HepG2 (cell line): ENCODE results near the gene BMP2K. TPM values are rescaled to one million over a fixed set of nuclear protein-coding genes. Genes with fewer than 3 reads are reported as not detected.

Source experiments
- ATAC-seq: fragments of 200-7000 bp; cut with Tn5 transposase; 3 replicates; pipeline ENCODE4 v1.9.1; 2020; ENCODE audit warnings: mild to moderate bottlenecking, moderate library complexity
- BruUV-seq: library from RNA; stranded (reverse); fragments of 400-500 nt; replicated peaks from 2 replicates; lab custom pipeline; 2021; lab: Mats Ljungman, UMichigan
- CTCF ChIA-PET: fragments of 300-600 bp; formaldehyde crosslinking; extraction: SDS; loops from one replicate; lab custom pipeline; 2021; ENCODE audit warnings: low total read pairs, inconsistent platforms, low intra/inter-chr PET ratio; lab: Yijun Ruan, JAX
- POLR2A ChIA-PET: fragments of 350-600 bp; sonication (Branson Sonifier 250); formaldehyde crosslinking; loops from one replicate; lab custom pipeline; 2020; ENCODE audit warnings: antibody characterized with exemption, inconsistent platforms; lab: Yijun Ruan, JAX
- DNase-seq: peaks from one replicate; pipeline ENCODE4 v3.0.0-alpha.2; 2015; ENCODE audit warnings: low spot score
- FAIRE-seq: peaks from 3 replicates; lab custom pipeline; 2011; peaks lifted over from hg19 to GRCh38; lab: Jason Lieb, UNC
- H2AFZ ChIP-seq: one replicate; pipeline ENCODE4 v1.6.1; 2011; ENCODE audit warnings: low read length, inconsistent platforms
- H3K27ac ChIP-seq: fragments of 300-600 bp; 3 replicates; pipeline ENCODE4 v1.8.0; 2011; ENCODE audit warnings: mixed run types, mild to moderate bottlenecking, mixed read lengths, low read length, inconsistent platforms; ENCODE audit not compliant: insufficient read depth; ENCODE audit errors: extremely low read length
- H3K27me3 ChIP-seq, 2 experiments: fragments of 200-600 bp in 1 of 2; 2 replicates in 1 of 2; 3 replicates in 1 of 2; pipeline versions ENCODE4 v1.6.0 to v1.8.0; 2011; ENCODE audit warnings: low read length in 2 of 2, mild to moderate bottlenecking in 2 of 2, moderate library complexity in 2 of 2, inconsistent platforms in 1 of 2; ENCODE audit not compliant: insufficient read depth in 2 of 2, control insufficient read depth in 1 of 2
- H3K36me3 ChIP-seq, 2 experiments: fragments of 200-600 bp in 1 of 2; replicated peaks in 1 of 2; 2 replicates in 1 of 2; 3 replicates in 1 of 2; pipeline versions ENCODE4 v1.5.1 to v1.8.0; 2011; ENCODE audit warnings: low read length in 2 of 2, inconsistent platforms in 1 of 2; ENCODE audit not compliant: insufficient read depth in 2 of 2, control insufficient read depth in 1 of 2
- H3K4me1 ChIP-seq: 2 replicates; pipeline ENCODE4 v1.5.1; 2012; ENCODE audit warnings: low read length, inconsistent platforms; ENCODE audit not compliant: insufficient read depth
- H3K4me2 ChIP-seq: 2 replicates; pipeline ENCODE4 v1.6.0; 2011; ENCODE audit warnings: low read depth, low read length, inconsistent platforms
- H3K4me3 ChIP-seq, 3 experiments: fragments of 200-600 bp in 1 of 3; sonication (generic), shearing (Covaris generic) in 1 of 3; replicated peaks in 1 of 3; 2 replicates each; pipeline ENCODE4 v1.5.1; 2011 to 2016; ENCODE audit warnings: low read length in 3 of 3, inconsistent platforms in 2 of 3, low read depth in 2 of 3, mild to moderate bottlenecking in 2 of 3, control low read depth in 1 of 3, mixed read lengths in 1 of 3; ENCODE audit not compliant: insufficient read depth in 1 of 3
- H3K79me2 ChIP-seq: one replicate; pipeline ENCODE4 v1.6.1; 2011; ENCODE audit warnings: low read length, inconsistent platforms; ENCODE audit not compliant: insufficient read depth
- H3K9ac ChIP-seq: 2 replicates; pipeline ENCODE4 v1.6.0; 2011; ENCODE audit warnings: mild to moderate bottlenecking, low read depth, low read length, inconsistent platforms; ENCODE audit not compliant: insufficient read depth
- H3K9me3 ChIP-seq: 2 replicates; pipeline ENCODE4 v1.5.1; 2012; ENCODE audit warnings: mild to moderate bottlenecking, low read length
- H4K20me1 ChIP-seq: 2 replicates; pipeline ENCODE4 v1.6.0; 2011; ENCODE audit warnings: inconsistent platforms, mild to moderate bottlenecking, low read length, moderate library complexity; ENCODE audit not compliant: insufficient read depth
- CBX5 ChIP-seq: sonication (generic); formaldehyde crosslinking; IDR thresholded peaks from 2 replicates; pipeline ENCODE4 v1.4.0; 2020; ENCODE audit warnings: missing genetic modification reagents, borderline replicate concordance
- IRF2 ChIP-seq: IDR thresholded peaks from 2 replicates; pipeline ENCODE4 v1.6.1; 2018; ENCODE audit warnings: missing genetic modification reagents, missing compliant biosample characterization
- NFIC ChIP-seq: IDR thresholded peaks from 2 replicates; pipeline ENCODE4 v1.6.1; 2012; ENCODE audit warnings: mild to moderate bottlenecking, low read length, inconsistent platforms
- RAD21 ChIP-seq: fragments of 450-650 bp; formaldehyde crosslinking; IDR thresholded peaks from 2 replicates; pipeline ENCODE4 v1.5.0; 2020; ENCODE audit warnings: mild to moderate bottlenecking
- ZNF232 ChIP-seq: sonication (generic); formaldehyde crosslinking; IDR thresholded peaks from 2 replicates; pipeline ENCODE4 v1.4.0; 2020; ENCODE audit warnings: missing genetic modification reagents, borderline replicate concordance
- ZNF629 ChIP-seq: sonication (generic); formaldehyde crosslinking; conservative IDR thresholded peaks from 2 replicates; pipeline ENCODE4 v1.5.0; 2020; ENCODE audit warnings: missing genetic modification reagents
- WGBS: methylation state at CpG from one replicate; pipeline ENCODE4 v1.1.6; 2017; ENCODE audit warnings: low lambda C conversion rate; 5-methylcytosine and 5-hydroxymethylcytosine counted together
- in situ Hi-C: cut with HindIII; loops from 2 replicates; pipeline ENCODE4 v1.10.0; 2017; ENCODE audit warnings: low pct_unique_long_range_greater_than_20kb; ENCODE audit not compliant: extremely low pct_ligation_motif_present
- intact Hi-C: fragments of 100-400 bp; cut with micrococcal nuclease; formaldehyde crosslinking; loops from one replicate; pipeline ENCODE4 v1.10.0; 2022; ENCODE audit not compliant: unreplicated experiment
- polyA plus RNA-seq, 8 experiments: library from polyadenylated mRNA; depleted of rRNA in 3 of 8; stranded (reverse) in 7 of 8; unstranded in 1 of 8; fragments of >200 nt; fragmentation: Illumina TruSeq in 4 of 8; extraction: Trizol in 4 of 8; gene quantifications; 2 replicates each; pipeline versions ENCODE4 v1.2.1 to v1.2.3, GENCODE V29; 2011 to 2016; ENCODE audit warnings: low read depth in 4 of 8, missing spikeins in 1 of 8, mixed read lengths in 1 of 8; ENCODE audit not compliant: insufficient read depth in 1 of 8
- total RNA-seq, 5 experiments: library from RNA; depleted of rRNA; stranded (reverse); fragments of >200 nt; fragmentation: Illumina TruSeq; extraction: Trizol; gene quantifications; 2 replicates each; pipeline ENCODE4 v1.2.3, GENCODE V29; 2016; ENCODE audit warnings: low read depth in 1 of 5
- TF ChIP-seq, protein P1 (sequence below): IDR thresholded peaks from 2 replicates; pipeline ENCODE4 v1.4.0; 2020; ENCODE audit warnings: mild to moderate bottlenecking, missing genetic modification reagents
- TF ChIP-seq, protein P2 (sequence below): fragments of 450-650 bp; IDR thresholded peaks from 2 replicates; pipeline ENCODE4 v1.6.1; 2017
- TF ChIP-seq, protein P3 (sequence below): sonication (generic); formaldehyde crosslinking; IDR thresholded peaks from 2 replicates; pipeline ENCODE4 v1.4.0; 2020; ENCODE audit warnings: mild to moderate bottlenecking, missing genetic modification reagents, borderline replicate concordance

BMP2K gene
- total and polyA plus RNA-seq, 2 of the 13 experiments (the other 11 are each of a cell fraction or from before 2014, with no cell fraction given), result 8.6 to 15.2 TPM

DNA sequence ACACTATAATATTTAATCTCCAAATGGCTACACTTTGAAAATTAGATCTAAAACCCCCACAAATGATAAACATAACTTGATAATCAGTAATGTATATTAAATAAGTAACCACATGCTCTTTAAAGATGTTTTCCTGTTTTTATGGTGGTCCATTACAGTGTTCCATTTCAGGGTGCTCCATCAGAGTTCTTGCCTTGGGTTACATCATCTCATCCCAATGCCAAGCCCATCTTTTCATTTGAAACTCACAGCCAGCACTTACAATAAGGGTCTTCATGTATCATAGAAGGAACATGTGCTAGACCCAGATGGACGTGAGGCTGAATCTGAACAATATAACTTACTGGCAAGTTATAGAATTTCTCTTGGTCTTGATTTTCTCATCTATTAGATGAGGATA is 173.6 kb downstream of the BMP2K start:
- no peak overlapping the region for H3K4me2 ChIP-seq
- no peak overlapping the region for H3K9ac ChIP-seq
- H3K27me3 ChIP-seq, result peaks cover 0 to 10% of the 10 kb centered on the region in 2 experiments; a peak in 1 of 5 replicates
- no peak overlapping the region for H3K27ac ChIP-seq
- no peaks in the 10 kb centered on the region for H3K36me3 ChIP-seq
- ATAC-seq (no peak), DNase-seq (no peak), FAIRE-seq (no peak)
- ChIA-PET POLR2A (no interaction called here), CTCF (no interaction called here)
- in situ Hi-C loops (loop anchor here (10.0 kb wide), 1 partner anchor 1265 kb away; no protein-coding TSS in a partner anchor), intact Hi-C loops (loop anchor here (5.0 to 10.0 kb wide), 2 partner anchors 965 to 1388 kb away; partner anchors contain the start of gene CFAP299)
- no peak overlapping the region for H2AFZ ChIP-seq
- TF ChIP-seq ZNF629 (CRISPR knock-in tag) (no peak), ZNF232 (CRISPR knock-in tag) (no peak), RAD21 (CRISPR knock-in tag) (no peak), IRF2 (CRISPR knock-in tag) (no peak), NFIC (no peak), CBX5 (CRISPR knock-in tag) (no peak)
- TF ChIP-seq, protein P1, sequence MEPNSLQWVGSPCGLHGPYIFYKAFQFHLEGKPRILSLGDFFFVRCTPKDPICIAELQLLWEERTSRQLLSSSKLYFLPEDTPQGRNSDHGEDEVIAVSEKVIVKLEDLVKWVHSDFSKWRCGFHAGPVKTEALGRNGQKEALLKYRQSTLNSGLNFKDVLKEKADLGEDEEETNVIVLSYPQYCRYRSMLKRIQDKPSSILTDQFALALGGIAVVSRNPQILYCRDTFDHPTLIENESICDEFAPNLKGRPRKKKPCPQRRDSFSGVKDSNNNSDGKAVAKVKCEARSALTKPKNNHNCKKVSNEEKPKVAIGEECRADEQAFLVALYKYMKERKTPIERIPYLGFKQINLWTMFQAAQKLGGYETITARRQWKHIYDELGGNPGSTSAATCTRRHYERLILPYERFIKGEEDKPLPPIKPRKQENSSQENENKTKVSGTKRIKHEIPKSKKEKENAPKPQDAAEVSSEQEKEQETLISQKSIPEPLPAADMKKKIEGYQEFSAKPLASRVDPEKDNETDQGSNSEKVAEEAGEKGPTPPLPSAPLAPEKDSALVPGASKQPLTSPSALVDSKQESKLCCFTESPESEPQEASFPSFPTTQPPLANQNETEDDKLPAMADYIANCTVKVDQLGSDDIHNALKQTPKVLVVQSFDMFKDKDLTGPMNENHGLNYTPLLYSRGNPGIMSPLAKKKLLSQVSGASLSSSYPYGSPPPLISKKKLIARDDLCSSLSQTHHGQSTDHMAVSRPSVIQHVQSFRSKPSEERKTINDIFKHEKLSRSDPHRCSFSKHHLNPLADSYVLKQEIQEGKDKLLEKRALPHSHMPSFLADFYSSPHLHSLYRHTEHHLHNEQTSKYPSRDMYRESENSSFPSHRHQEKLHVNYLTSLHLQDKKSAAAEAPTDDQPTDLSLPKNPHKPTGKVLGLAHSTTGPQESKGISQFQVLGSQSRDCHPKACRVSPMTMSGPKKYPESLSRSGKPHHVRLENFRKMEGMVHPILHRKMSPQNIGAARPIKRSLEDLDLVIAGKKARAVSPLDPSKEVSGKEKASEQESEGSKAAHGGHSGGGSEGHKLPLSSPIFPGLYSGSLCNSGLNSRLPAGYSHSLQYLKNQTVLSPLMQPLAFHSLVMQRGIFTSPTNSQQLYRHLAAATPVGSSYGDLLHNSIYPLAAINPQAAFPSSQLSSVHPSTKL (CRISPR knock-in tag), result no peak
- TF ChIP-seq, protein P2, sequence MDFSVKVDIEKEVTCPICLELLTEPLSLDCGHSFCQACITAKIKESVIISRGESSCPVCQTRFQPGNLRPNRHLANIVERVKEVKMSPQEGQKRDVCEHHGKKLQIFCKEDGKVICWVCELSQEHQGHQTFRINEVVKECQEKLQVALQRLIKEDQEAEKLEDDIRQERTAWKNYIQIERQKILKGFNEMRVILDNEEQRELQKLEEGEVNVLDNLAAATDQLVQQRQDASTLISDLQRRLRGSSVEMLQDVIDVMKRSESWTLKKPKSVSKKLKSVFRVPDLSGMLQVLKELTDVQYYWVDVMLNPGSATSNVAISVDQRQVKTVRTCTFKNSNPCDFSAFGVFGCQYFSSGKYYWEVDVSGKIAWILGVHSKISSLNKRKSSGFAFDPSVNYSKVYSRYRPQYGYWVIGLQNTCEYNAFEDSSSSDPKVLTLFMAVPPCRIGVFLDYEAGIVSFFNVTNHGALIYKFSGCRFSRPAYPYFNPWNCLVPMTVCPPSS, result no peak
- TF ChIP-seq, protein P3, sequence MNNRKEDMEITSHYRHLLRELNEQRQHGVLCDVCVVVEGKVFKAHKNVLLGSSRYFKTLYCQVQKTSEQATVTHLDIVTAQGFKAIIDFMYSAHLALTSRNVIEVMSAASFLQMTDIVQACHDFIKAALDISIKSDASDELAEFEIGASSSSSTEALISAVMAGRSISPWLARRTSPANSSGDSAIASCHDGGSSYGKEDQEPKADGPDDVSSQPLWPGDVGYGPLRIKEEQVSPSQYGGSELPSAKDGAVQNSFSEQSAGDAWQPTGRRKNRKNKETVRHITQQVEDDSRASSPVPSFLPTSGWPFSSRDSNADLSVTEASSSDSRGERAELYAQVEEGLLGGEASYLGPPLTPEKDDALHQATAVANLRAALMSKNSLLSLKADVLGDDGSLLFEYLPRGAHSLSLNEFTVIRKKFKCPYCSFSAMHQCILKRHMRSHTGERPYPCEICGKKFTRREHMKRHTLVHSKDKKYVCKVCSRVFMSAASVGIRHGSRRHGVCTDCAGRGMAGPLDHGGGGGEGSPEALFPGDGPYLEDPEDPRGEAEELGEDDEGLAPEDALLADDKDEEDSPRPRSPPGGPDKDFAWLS, result no peak
- H3K4me1 ChIP-seq, result no peaks in the 10 kb centered on the region
- no peaks in the 10 kb centered on the region for H3K9me3 ChIP-seq
- H4K20me1 ChIP-seq, result no peaks in the 10 kb centered on the region
- BruUV-seq, result no TSS peak
- WGBS, result 0% methylated on average over 1 of the region's 1 CpG
- no peak overlapping the region for H3K4me3 ChIP-seq
- no peaks in the 10 kb centered on the region for H3K79me2 ChIP-seq
